HG02885 (cell line): Measurements from ENCODE around the gene LHFPL3.

Experiments used
- ATAC-seq: cut with Tn5 transposase; IDR thresholded peaks from one replicate; pipeline ENCODE4 v1.9.1; 2021; ENCODE audit warnings: mild to moderate bottlenecking; ENCODE audit not compliant: unreplicated experiment, poor library complexity

The LHFPL3 gene

DNA sequence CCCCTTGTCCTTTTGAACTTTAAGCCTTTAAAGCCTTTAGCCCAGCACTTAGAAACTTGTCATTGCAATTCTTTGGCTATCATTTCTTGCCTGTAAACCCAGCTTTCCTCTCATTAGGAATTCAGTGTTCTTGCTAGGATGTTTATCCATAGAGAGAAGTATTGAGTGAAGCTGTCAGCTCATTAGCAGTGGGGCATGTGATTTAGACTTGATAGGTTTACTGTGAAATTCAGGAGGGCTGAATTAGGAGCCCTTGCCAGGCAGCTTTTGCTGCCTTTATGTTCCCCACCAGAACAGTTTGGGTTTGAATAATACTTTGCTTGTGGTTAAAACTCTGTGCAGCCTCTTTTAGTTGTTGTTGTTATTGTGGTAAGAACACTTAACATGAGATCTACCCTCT lies 39.5 kb downstream of the LHFPL3 start:
- ATAC-seq, result no peak

DNA sequence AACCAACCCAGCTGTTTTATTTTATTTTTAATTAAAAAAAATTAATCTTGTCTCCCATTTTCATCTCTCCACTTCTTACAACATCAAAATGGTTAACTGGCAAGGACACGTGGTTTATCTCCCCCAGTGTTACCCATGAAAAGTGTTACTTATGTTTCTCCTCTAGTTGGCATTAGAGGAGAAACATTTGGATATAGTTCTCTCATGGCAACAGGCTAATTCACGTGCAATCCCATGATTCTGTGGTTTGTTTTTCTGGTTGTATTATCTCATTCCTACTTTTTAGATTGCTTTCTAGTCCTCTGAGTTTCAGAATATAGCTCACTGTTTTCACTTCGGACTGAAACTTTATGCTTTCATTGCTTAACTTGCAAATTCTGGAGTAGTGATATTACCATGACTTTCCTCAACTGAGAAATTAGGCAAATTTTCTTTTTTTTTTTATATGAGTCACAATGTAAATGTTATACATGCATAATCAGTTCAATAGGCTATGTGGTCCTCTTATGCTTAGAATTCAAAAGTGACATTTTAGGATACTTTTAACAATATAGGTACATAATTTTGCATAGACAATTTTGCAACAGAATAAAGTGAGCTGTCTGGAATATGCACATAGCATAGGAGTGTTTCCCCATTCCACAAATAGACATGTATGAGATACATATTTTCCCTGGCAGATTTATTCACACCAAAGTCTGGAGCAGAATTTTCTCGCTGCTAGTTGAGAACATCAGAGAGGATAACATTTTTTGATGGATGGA lies 43.0 kb downstream of the LHFPL3 start:
- ATAC-seq, result no peak

DNA sequence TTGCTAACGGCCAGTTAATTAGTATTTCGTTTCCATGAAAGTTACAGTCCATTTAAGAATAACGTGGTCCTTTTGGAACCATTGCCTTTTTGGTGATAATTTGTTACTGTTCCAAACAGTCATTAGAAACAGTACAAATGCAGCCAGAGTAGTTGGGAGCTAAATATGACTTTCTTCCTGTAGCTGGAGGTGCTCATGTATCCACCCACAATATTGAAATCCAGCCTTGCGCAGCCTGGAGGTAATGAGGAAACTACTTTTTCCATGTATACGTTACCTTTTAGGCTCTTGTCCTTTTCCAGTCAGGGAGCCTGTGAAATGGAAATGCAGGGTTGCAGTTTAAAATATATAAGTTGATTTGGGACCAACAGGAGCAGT lies 43.6 kb downstream of the LHFPL3 start:
- no peak for ATAC-seq

DNA sequence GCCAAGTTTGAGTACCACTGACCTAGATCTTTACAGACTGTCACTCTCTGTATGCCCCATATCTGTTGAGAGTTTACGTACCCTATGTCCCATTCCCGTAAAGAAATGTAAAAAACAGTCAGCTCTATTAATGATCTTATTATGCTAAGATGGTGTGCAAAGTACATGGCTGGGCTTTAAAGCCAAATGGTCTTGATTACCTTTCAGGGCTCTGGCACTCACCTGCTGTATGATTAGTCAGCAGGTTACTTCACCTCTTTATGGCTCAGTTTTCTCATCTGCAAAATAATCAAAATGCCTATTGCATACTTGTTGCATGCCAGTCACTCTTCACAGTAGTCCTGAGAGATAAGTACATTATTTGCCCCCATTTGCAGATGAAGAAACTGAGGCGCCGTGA lies 54.2 kb downstream of the LHFPL3 start:
- no peak for ATAC-seq

DNA sequence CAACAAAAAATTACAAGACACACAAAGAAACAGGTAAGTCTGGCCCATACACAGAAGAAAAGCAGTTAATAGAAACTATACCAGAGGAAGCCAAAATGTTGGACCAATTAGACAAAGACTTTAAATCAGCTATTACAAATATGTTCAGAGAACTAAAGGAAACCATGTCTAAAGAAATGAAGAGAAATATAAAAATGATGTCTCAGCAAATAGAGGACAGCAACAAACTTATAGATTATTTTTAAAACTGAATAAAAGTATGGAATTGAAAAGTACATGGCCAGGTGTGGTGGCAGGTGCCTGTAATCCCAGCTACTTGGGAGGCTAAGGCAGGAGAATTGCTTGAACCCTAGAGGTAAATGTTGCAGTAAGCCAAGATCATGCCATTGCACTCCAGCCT lies 58.5 kb downstream of the LHFPL3 start:
- ATAC-seq, result no peak

DNA sequence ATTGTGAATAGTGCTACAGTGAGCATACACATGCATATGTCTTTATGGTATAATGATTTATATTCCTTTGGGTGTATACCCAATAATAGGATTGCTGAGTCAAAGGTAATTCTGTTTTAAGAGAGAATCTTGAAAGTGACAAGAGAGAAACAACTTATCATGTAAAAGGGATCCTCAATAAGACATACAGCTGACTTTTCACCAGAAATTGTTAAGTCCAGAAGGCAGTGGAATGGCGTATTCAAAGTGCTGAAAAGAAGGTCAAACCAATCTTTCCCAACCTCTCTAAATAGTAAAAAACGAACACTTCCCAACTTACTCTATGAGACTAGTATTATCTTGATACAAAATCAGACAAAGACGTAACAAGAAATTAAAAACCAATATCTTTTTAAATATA lies 59.8 kb downstream of the LHFPL3 start:
- ATAC-seq, result no peak

DNA sequence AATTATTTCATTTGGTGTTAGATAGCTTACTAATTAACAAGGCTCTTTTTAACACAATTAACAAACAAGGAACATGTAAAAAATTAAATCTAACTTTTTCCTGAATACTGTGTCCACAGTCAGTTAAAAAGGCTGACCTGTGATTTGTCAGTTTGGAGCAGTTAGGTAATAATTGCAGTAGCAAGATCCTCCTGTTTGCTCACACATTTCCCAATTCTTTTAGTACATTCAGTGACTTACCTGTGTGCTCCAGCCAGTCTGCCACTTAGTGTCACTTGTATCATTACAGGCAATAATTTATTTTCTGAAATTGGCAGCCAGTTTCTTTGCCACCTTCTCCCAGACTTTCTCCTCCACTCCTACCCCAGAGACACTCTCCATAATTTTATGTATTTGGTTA lies 66.8 kb downstream of the LHFPL3 start:
- ATAC-seq, result no peak

DNA sequence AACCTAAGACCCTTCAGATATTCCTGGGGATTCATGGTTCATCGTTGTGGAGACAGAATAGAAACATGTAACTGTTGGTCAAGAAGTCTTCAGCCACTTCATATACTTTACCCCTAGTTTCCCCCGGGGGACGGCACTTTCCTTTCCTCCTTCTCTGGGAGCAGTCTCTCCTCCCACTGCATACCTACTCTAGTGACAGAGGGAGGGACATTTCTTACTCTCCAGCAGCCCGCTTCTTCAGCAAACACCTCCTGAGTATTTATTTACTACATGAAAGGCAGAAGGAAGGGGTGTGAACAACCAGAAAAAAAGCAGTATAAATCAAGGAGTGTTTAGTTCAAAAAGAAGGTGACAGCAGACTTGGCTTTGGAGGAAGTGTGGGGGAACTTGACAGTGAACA lies 69.0 kb downstream of the LHFPL3 start:
- no peak for ATAC-seq

DNA sequence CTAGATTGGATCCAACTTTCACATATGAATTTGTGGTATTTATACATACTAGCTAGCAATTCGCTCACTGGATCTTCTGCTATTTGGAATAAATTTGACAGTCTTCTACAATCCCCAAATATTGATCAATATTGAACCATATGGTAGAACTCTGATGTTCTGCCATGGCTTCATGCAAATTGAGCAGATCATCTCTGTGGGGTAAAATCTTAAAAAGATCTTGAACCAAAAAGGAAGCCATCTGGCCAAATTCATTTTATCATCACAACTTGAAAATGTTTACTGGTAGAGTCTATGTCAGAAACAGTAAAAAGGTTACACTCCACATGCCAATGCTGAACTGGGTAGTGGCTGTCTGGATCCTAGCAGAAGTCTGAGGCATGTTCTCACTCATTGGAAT lies 80.0 kb downstream of the LHFPL3 start:
- ATAC-seq, result no peak

DNA sequence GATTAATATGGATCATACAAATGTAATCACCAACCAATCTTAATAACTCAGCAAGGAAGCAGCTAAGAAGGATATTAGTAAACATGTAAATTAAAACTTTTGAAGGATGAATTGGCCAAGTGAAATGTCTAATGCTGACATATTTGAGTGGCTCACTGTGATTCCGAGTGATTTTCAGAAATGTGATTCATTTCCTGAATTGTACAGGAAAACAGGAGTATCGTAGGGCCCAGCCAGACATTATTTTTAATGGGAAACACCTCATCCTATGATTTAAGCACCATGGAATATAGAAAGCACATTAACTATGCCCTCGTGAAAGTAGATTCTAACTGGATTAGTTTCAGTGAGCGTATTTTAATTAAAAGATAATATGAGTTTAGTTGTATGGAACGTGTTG lies 82.3 kb downstream of the LHFPL3 start:
- ATAC-seq, result no peak

DNA sequence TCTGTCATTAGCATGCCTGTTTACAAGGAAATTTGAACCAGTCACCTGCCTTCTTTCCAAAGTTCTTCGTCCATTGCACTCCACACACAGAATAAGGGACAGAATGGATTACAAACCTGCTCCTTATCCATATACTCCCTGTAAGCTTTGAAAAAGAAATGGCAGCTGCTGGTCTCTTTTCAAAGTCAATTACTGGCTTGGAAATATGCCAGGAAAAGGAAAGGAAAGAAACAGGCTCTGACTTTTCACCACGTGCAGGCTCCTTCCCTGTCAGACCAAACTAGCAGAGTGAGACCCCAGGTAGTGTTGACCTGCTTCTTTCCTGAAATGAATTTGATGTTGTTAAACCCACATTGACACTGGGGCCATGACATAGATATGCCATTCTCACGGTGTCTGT lies 84.5 kb downstream of the LHFPL3 start:
- no peak for ATAC-seq

DNA sequence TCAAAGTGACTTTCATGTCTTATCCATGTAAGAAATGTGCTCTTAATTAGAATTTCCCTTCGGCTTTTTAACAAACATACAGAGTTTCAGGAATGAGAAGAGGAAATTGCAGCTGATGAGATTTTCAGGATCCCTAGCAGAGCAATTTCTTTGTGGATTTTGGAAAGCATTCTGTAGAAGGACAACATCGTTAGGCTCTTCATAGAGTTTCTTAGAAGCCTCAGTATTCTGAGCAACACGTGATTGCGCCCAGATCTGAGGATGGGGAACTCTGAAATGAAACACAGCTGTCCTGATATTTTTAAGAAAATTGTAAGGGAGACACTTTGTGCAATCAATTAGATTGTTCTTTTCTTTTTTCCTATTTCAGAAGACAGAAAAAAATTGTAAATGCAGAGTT lies 85.8 kb downstream of the LHFPL3 start:
- no peak for ATAC-seq

DNA sequence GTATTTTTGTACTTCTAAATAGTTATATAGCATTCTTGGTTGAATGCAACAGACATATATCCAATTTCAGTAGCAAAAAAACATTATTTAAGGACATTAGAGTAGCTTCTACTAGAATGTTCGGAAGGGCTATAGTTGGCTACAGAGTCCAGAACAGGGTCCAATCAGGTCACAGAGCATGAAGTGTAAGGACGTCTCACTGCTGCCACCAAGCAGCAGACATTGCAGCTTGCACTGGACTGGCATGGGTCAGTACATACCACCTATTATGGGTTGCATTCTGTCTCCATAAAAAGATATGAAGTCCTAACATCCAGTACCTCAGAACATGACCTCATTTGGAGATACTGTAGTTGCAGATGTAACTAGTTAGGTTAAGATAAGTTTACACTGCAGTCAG lies 87.3 kb downstream of the LHFPL3 start:
- ATAC-seq, result no peak

DNA sequence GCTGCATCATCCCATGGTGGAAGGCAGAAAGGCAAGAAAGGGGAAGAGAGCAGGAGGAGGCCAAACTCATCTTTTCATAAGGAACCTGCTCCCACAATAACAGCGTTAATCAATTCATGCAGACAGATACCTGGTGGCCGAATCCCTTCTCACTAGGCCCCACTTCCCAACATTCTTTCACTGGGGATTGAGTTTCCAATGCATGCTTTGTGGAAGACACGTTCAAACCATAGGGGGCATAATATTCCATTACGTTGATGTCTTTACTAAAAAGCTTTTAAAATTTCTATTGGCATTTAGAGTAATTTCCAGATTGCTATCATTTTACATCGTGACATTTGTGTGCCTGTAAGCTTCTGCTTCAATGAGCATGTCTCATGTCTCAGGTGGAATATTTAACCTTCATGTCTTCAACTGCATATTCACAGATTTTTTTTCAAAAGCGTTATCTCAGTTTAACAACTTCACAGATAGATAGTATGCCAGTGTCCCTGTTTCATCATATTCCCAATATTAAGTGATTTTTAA lies 88.5 kb downstream of the LHFPL3 start:
- no peak for ATAC-seq

DNA sequence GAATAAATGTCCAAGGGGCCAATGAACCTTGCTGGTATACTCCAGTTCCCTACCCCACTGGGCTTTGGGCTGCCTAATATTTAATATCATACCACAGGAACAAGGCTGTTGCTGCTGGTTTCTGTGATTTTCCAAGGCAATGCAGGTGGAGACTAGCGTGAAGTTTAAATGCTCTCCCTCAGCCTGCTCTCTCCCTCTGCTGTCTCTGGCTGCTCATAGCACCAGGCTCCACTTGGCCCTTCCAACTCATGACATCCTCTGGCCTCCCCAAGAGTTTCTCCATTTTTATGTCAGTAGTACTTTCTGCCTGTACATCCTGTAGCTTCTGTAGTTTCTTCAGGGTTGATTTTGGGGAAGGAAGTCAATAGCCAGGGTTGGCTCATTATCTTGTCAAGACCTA lies 103.5 kb downstream of the LHFPL3 start:
- ATAC-seq, result no peak

DNA sequence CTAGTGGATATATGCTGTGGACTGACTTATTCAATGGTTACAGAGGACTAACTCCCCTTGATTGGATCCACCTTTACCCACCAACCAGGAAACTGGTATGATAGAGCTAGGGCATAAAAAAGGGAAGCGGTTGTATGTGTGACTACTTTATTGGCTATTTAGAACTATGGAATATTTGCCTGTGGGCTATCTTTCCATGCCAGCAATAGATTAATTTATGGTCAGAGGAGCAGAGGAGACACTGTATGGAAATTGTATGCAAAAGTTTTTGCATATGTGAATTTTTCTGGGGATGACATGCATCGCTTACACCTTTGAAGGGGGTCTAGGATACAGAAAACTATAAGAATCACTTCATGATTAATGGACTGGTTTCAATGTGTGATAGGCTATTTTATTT lies 105.7 kb downstream of the LHFPL3 start:
- ATAC-seq, result no peak

DNA sequence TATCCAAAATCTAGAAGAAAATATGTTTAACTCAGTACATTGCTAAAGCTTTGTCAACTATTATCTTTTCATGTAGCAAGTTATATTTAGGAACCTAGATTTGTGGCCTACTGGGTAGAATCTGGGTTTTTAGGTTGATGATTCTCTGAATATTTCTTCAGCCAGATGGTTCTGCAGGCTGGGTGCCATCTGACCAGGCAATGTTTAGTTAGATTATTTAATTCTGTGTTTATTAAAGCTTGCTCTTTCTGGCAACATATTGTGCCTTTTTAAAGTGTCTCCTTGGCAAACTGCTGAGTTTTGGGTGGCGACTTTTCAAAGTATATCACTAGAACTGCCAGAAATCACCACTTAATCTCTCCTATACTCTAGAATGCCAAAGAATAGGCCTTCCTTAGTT lies 114.1 kb downstream of the LHFPL3 start:
- no peak for ATAC-seq

DNA sequence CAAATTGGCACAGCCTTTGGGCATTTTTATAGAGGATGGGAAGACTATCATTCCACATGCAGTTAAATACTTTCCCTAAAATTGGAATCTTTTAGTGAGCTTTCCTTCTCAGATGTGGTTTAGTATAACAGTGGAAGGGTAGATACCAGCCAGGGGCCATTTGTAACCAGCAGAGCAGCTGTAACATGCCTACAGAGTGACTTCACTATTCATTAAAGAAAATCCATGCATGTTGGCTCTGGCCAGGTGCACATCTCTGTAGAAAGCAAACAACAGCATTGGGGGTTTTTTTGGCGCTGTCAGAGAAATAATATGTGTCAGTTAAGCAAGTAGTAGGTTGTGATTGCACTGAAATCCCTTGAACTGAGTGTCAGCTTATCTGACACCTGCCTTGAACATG lies 115.6 kb downstream of the LHFPL3 start:
- no peak for ATAC-seq

DNA sequence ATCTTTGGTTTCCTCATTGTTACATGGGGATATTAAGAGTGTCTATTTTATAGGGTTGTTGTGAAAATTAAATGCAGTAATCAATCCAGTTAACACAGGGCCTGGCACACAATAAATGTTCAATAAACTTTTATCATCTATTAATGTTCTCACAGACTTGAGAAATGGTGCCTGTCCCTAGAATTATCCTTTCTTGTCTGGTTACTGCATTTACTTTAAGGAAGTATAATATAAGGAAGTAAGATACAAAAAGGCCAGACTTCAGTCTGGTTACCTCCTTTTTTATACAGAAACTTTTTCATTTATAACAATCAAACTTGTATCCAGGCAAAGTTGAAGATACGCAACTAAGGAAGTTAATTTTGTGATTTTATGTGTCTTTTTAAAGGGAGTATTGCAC lies 117.0 kb downstream of the LHFPL3 start:
- no peak for ATAC-seq

DNA sequence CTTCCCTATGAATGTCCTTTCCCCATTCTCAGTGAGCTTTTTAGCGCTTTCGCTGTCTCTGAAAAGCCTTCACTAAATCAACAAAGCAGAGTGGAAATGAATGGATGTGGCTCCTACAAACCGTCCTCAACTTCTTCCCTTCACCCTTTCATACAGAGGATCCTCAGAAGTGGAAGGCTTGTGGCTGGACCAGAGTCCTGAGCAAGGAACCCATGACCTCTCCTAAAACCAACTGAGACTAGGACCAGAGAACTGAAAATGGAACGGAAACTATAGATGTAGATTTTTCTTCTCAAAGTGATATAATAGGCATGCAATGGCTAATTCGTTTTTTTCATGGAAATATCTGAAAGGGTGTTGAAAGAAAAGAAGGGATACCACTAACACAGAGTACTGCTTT lies 122.5 kb downstream of the LHFPL3 start:
- ATAC-seq, result no peak

DNA sequence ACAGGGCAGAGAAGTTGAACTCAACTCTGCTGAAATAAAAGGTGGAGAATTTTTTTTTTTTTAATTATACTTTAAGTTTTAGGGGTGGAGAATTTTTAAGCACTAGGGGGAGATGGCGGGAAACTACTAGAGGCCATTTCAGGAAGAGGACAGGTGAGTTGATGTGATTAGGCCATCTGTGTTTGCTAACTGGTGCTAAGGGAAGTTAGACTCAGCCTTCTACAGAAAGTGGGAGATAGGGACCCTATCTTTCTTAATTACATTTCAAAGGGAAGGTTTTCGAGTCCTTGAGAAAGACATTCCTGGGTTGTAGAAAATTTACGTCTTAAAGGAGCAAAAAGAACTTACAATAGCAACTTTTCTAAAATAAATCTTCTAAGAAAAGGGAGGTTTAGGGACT lies 124.8 kb downstream of the LHFPL3 start:
- no peak for ATAC-seq

DNA sequence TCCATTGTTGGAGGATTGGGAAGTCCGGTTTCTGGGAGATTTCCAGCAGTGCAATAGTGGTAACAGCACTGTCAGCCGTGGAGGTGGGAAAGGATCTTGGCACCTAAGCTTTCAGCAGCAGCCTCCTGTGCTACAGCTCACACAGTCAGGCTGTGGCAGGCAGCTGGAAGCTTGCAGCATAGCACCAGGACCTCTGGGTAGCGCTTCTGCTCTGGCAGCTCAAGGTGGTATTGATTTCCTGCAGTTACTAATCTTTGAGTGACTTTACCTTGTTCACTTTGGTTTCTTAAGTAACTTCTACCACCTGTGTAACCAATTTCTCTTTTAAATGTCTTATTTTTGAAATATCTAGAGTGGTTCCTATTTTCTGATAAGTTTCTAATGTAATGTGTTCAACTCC lies 130.5 kb downstream of the LHFPL3 start:
- ATAC-seq, result no peak
